ENCODE data around the gene LMTK3.

DNA sequence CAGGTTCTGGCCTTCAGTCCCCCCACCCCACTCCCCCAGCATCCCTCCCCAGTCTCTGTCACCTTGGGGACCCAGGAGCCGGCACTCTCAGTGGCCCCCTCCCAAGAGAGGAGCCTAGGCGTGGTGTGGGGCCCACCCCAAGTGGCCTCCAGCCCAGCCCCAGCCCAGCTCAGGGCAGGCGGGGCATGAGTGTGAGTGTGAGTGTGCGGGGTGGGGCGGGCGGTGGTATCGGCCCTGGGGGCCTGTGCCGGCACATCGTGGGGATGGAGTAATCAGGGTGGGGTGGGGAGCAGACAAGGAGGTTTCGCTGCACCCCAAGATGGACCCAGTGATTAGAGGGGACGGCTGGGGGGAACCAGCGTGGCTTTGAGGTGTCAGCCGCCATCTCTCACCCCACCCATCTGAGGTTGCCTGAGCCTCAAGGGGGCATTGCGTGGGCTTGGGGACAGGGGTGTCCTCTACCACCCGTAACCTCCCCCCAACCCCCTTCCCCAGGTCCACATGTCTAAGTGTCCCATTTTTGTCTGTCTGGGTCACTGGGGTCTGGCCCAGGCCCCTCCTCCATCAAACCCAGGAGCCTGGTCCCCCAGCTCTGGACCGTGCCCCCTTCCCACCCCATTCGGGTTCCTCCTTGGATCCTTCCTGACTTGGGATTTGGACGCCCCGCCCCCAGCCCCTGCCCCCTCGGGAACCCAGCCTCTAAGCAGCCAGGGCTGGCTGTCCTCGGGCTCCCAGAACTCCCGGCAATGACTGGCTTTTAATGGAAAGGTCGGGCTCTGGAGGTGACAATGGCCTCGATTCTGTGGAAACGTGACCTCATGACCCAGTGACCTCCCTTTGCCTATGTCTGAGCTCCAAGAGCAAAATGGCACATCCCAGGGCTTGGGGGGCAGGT is 33.5 kb upstream of the LMTK3 start:
- TF ChIP-seq, protein P1, sequence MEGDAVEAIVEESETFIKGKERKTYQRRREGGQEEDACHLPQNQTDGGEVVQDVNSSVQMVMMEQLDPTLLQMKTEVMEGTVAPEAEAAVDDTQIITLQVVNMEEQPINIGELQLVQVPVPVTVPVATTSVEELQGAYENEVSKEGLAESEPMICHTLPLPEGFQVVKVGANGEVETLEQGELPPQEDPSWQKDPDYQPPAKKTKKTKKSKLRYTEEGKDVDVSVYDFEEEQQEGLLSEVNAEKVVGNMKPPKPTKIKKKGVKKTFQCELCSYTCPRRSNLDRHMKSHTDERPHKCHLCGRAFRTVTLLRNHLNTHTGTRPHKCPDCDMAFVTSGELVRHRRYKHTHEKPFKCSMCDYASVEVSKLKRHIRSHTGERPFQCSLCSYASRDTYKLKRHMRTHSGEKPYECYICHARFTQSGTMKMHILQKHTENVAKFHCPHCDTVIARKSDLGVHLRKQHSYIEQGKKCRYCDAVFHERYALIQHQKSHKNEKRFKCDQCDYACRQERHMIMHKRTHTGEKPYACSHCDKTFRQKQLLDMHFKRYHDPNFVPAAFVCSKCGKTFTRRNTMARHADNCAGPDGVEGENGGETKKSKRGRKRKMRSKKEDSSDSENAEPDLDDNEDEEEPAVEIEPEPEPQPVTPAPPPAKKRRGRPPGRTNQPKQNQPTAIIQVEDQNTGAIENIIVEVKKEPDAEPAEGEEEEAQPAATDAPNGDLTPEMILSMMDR (IDR thresholded peaks at IDR 0.05): no peak
- TF ChIP-seq POLR2A (IDR thresholded peaks at IDR 0.05): no peak
